Measurements from ENCODE around the gene ZNF200. TPM values are rescaled to one million over a fixed set of nuclear protein-coding genes. Genes with fewer than 3 reads are reported as not detected.
"Not testable (repeated sequence)": the region's sequence is repeated elsewhere in the genome, so short reads cannot be mapped to it uniquely, and the experiment has no call there.

The ZNF200 gene
- total RNA-seq, 1 experiment from 2014 or later, result 13.0 TPM

GRCh38 chr16:3202903-3203539, 31.9 kb downstream of the ZNF200 start:
- POLR2A ChIA-PET (ENCODE audit: low non-redundant PET), result no interaction called here

GRCh38 chr16:3198334-3199072, 36.5 kb downstream of the ZNF200 start:
- Histone ChIP-seq H3K4me3 (ENCODE audit: low read depth, low read length, poor library complexity, severe bottlenecking) (no peak overlapping the region), H3K4me1 (ENCODE audit: insufficient read depth, low read length, poor library complexity, severe bottlenecking) (no peaks in the 10 kb centered on the region), H3K36me3 (ENCODE audit: insufficient read depth, low read length, poor library complexity, severe bottlenecking) (no peaks in the 10 kb centered on the region), H3K27me3 (replicated peaks; ENCODE audit: insufficient read depth, low read depth, low read length, poor library complexity) (peaks cover 7% of the 10 kb centered on the region), H3K9me3 (ENCODE audit: low read depth, low read length, poor library complexity, severe bottlenecking) (no peaks in the 10 kb centered on the region), H3K27ac (ENCODE audit: low read depth, low read length, poor library complexity, severe bottlenecking) (no peak overlapping the region)
- ChIA-PET CTCF (no interaction called here), POLR2A (ENCODE audit: low non-redundant PET) (no interaction called here)
- BruUV-seq (replicated peaks), result no TSS peak
- intact Hi-C loops (cut with micrococcal nuclease; ENCODE audit: unreplicated experiment), result no loop called here
- no peak for TF ChIP-seq CTCF (conservative IDR thresholded peaks at IDR 0.05; ENCODE audit: low read depth, low read length)
- DNase-seq (ENCODE audit: low spot score), result no peak

More at GRCh38 chr16:3202903-3203539, 31.9 kb downstream of the ZNF200 start:
- Histone ChIP-seq H3K36me3 (ENCODE audit: insufficient read depth, low read length, poor library complexity, severe bottlenecking) (no peaks in the 10 kb centered on the region), H3K4me3 (ENCODE audit: low read depth, low read length, poor library complexity, severe bottlenecking) (no peak overlapping the region), H3K4me1 (ENCODE audit: insufficient read depth, low read length, poor library complexity, severe bottlenecking) (no peaks in the 10 kb centered on the region), H3K27me3 (replicated peaks; ENCODE audit: insufficient read depth, low read depth, low read length, poor library complexity) (peaks cover 7% of the 10 kb centered on the region), H3K9me3 (ENCODE audit: low read depth, low read length, poor library complexity, severe bottlenecking) (peaks cover 12% of the 10 kb centered on the region), H3K27ac (ENCODE audit: low read depth, low read length, poor library complexity, severe bottlenecking) (no peak overlapping the region)
- no peak for DNase-seq (ENCODE audit: low spot score)
- no peak for TF ChIP-seq CTCF (conservative IDR thresholded peaks at IDR 0.05; ENCODE audit: low read depth, low read length)
- no peak for TF ChIP-seq EZH2 (IDR thresholded peaks at IDR 0.05; ENCODE audit: borderline replicate concordance, low read depth, low read length, poor library complexity, severe bottlenecking)
- CTCF ChIA-PET, result no interaction called here
- intact Hi-C loops (cut with micrococcal nuclease; ENCODE audit: unreplicated experiment), result no loop called here
- BruUV-seq (replicated peaks), result no TSS peak

- CTCF ChIA-PET; H3K4me3 ChIP-seq (ENCODE audit: low read depth, low read length, poor library complexity, severe bottlenecking); H3K27me3 ChIP-seq (replicated peaks; ENCODE audit: insufficient read depth, low read depth, low read length, poor library complexity); BruUV-seq (replicated peaks); POLR2A ChIA-PET (ENCODE audit: low non-redundant PET); H3K27ac ChIP-seq (ENCODE audit: low read depth, low read length, poor library complexity, severe bottlenecking); intact Hi-C loops (cut with micrococcal nuclease; ENCODE audit: unreplicated experiment); H3K36me3 ChIP-seq (ENCODE audit: insufficient read depth, low read length, poor library complexity, severe bottlenecking); H3K4me1 ChIP-seq (ENCODE audit: insufficient read depth, low read length, poor library complexity, severe bottlenecking); H3K9me3 ChIP-seq (ENCODE audit: low read depth, low read length, poor library complexity, severe bottlenecking); DNase-seq (ENCODE audit: low spot score): not testable (repeated sequence)
These were observed 37.1 kb downstream of the ZNF200 start for GRCh38 chr16:3197694-3198333.

All from A673 (cell line).